Nephron progenitor cell (in vitro differentiated cells): ENCODE results near the gene NECTIN1.

Experiments used
- DNase-seq: peaks from one replicate; pipeline ENCODE4 v3.0.0; 2021
- H3K27ac Mint-ChIP-seq: 2 replicates; pipeline ENCODE4 v1.8.0; 2021; ENCODE audit warnings: mild to moderate bottlenecking, moderate library complexity, mixed read lengths
- H3K27me3 Mint-ChIP-seq: 2 replicates; pipeline ENCODE4 v1.8.0; 2021; ENCODE audit warnings: mild to moderate bottlenecking, low read depth, mixed read lengths; ENCODE audit not compliant: poor library complexity
- H3K36me3 Mint-ChIP-seq: 2 replicates; pipeline ENCODE4 v1.8.0; 2021; ENCODE audit warnings: low read depth, mixed read lengths
- H3K4me1 Mint-ChIP-seq: 2 replicates; pipeline ENCODE4 v1.8.0; 2021; ENCODE audit warnings: mixed read lengths
- H3K4me3 Mint-ChIP-seq: 2 replicates; pipeline ENCODE4 v1.8.0; 2021; ENCODE audit warnings: mild to moderate bottlenecking, moderate library complexity, mixed read lengths
- H3K9me3 Mint-ChIP-seq: 2 replicates; pipeline ENCODE4 v1.8.0; 2021; ENCODE audit warnings: mild to moderate bottlenecking, moderate library complexity, mixed read lengths
- TF ChIP-seq, protein P1 (sequence below): fragments of 200-600 bp; sonication (generic); IDR thresholded peaks from 2 replicates; pipeline ENCODE4 v1.5.0; 2021; ENCODE audit warnings: antibody characterized with exemption

Gene NECTIN1

DNA sequence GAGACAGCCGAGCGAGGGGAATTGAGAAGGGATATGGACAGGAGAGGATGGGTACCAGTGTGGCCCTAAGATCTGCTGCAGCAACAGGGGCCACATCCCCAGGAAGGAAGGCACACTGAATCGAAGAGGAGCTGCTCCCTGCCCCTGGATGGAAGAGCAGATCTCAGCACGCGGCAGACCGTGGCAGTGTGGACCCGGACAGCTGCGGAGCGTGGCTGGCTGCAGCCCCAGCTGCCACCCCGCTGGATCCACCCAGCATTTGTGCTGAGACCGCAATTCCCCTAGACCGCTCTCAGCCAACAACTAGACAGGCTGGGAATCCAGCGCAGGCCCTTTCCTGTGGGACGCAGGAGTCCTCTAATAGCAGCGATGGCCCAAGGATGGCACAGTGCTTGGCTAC, 94.7 kb downstream of the NECTIN1 start:
- Mint-ChIP-seq H3K36me3 (no peaks in the 10 kb centered on the region), H3K4me1 (peaks cover 14% of the 10 kb centered on the region), H3K4me3 (no peak overlapping the region), H3K27me3 (peaks cover 17% of the 10 kb centered on the region), H3K9me3 (peaks cover 15% of the 10 kb centered on the region), H3K27ac (no peak overlapping the region)
- DNase-seq, result no peak
- TF ChIP-seq, protein P1, sequence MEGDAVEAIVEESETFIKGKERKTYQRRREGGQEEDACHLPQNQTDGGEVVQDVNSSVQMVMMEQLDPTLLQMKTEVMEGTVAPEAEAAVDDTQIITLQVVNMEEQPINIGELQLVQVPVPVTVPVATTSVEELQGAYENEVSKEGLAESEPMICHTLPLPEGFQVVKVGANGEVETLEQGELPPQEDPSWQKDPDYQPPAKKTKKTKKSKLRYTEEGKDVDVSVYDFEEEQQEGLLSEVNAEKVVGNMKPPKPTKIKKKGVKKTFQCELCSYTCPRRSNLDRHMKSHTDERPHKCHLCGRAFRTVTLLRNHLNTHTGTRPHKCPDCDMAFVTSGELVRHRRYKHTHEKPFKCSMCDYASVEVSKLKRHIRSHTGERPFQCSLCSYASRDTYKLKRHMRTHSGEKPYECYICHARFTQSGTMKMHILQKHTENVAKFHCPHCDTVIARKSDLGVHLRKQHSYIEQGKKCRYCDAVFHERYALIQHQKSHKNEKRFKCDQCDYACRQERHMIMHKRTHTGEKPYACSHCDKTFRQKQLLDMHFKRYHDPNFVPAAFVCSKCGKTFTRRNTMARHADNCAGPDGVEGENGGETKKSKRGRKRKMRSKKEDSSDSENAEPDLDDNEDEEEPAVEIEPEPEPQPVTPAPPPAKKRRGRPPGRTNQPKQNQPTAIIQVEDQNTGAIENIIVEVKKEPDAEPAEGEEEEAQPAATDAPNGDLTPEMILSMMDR, result no peak

DNA sequence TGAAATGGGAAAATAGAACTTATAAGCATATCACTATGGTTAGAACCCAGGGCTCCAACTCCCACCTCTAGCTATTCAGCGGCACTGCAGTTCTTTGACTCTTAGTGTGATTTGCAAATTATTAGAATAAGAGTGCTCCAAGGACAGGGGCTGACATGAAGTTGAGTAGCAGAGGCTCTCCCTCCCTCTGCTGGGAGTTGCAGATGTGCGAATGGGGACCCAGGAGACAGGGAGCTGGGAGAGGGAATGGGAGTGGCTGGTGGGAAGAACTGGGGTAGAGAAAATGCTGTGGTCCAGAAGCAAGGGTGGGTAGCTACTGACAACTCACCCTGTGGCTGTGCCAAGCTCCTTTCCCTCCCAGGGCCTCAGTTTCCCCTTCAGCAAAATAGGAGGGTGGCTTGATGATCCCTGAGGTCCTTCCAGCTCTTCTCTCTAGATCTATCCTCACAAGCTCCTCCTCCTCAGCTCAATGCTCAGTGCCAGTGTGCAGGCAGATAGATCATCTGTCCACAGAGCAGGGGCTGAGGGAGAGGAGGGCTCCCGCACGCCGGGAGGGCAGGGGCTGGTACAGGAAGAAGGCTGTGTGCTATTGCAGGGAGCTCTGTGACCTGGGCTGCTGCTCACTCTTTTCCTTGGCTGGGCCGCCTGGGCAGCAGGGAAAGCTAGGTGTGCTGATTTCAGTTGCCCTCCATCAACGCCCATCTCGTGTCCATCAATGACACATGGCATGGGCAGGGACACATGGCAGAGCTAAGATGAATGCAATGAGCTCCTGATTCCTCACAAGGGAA, 99.0 kb downstream of the NECTIN1 start:
- Mint-ChIP-seq H3K9me3 (peaks cover 15% of the 10 kb centered on the region), H3K4me3 (no peak overlapping the region), H3K27ac (no peak overlapping the region), H3K4me1 (peaks cover 50% of the 10 kb centered on the region), H3K36me3 (no peaks in the 10 kb centered on the region), H3K27me3 (peaks cover 11% of the 10 kb centered on the region)
- TF ChIP-seq, protein P1, result no peak
- DNase-seq, result no peak

DNA sequence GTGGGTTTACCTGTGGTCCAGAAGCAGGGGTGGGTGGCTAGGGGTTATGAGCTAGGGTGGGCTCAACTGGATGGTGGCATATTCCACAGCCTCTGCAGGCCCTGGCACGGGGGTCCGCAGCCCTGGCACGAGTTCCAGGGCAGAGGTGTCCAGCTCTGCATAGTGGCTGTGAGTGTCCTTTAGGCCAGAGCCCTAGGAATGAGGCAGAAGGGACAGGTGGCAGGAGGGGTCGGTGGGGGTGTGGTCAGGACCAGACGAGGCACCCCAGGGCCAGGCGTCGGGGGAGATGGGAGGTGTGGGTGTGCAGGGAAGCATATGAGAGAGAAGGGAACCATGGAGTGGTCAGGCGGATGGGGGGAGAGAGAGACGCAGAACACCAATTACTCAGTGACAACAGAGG, 99.9 kb downstream of the NECTIN1 start:
- no peak for DNase-seq
- Mint-ChIP-seq H3K9me3 (peaks cover 15% of the 10 kb centered on the region), H3K36me3 (no peaks in the 10 kb centered on the region), H3K27ac (no peak overlapping the region), H3K27me3 (peaks cover 7% of the 10 kb centered on the region), H3K4me3 (no peak overlapping the region), H3K4me1 (peaks cover 55% of the 10 kb centered on the region)
- TF ChIP-seq, protein P1, result no peak

DNA sequence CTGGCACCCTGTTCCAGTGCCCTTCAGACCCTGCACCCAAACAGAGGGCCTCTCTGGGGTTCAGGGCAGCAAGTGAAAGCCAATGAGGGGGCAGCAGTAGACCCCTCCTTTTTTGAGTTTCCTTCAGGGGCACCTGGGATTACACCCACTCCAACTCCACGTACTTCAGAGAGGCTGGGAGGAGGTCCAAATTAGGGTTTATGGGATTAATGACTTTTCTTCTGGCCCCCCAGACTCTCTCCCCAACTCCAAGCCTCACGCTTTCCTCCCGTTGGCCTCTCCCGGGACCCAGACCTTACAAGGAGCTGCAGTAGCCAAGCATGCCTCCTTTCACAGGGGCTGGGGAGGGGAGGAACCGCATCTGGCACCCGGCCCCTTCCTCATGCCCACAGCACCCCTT, 101.7 kb downstream of the NECTIN1 start:
- H3K4me3 Mint-ChIP-seq, result no peak overlapping the region
- peaks cover 67% of the 10 kb centered on the region for H3K4me1 Mint-ChIP-seq
- TF ChIP-seq, protein P1, result no peak
- DNase-seq, result no peak
- no peak overlapping the region for H3K27ac Mint-ChIP-seq
- no peaks in the 10 kb centered on the region for H3K36me3 Mint-ChIP-seq
- peaks cover 8% of the 10 kb centered on the region for H3K9me3 Mint-ChIP-seq
- peaks cover 7% of the 10 kb centered on the region for H3K27me3 Mint-ChIP-seq

DNA sequence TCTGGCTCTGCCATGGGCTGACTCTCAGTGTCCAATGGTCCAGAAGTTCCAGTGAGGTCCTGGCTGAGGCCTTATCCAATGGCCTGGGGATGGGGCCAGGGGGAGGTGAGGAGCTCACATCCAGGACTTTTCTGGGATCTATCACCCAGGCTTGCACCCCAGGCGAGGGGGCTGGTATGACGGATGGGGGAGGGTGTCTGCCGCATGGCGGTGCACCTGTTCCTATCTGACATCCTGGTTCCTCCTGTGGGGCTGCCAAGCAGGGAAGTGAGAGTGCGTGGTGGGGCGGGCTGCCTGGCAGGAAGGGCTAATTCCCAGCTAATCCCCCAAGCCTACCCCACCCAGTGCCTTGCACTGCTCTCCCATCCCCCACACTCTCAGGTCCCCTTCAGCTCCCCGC, 102.1 kb downstream of the NECTIN1 start:
- no peak overlapping the region for H3K27ac Mint-ChIP-seq
- no peak for DNase-seq
- H3K9me3 Mint-ChIP-seq, result peaks cover 4% of the 10 kb centered on the region
- peaks cover 67% of the 10 kb centered on the region for H3K4me1 Mint-ChIP-seq
- TF ChIP-seq, protein P1, result no peak
- no peaks in the 10 kb centered on the region for H3K36me3 Mint-ChIP-seq
- H3K27me3 Mint-ChIP-seq, result peaks cover 5% of the 10 kb centered on the region
- H3K4me3 Mint-ChIP-seq, result no peak overlapping the region
